Keratinocyte (primary cell): ENCODE data around the gene DKK3.

Source experiments
- CTCF ChIP-seq, 3 experiments: IDR thresholded peaks in 1 of 3; conservative IDR thresholded peaks in 1 of 3; optimal IDR thresholded peaks in 1 of 3; 2 replicates in 2 of 3; 3 replicates in 1 of 3; pipeline versions ENCODE3 to v1.5.1; 2011; ENCODE audit warnings: low read length in 3 of 3, mild to moderate bottlenecking in 3 of 3, moderate library complexity in 2 of 3, control low read depth in 1 of 3, inconsistent platforms in 1 of 3; ENCODE audit not compliant: insufficient read depth in 2 of 3; ENCODE audit errors: extremely low read depth in 1 of 3
- EZH2 ChIP-seq: IDR thresholded peaks from one replicate; pipeline ENCODE4 v1.6.1; 2012; ENCODE audit warnings: inconsistent platforms, mild to moderate bottlenecking, low read length, moderate library complexity

- TF ChIP-seq EZH2 (no peak), CTCF (optimal IDR thresholded peaks at IDR 0.05 in 1 of 3, IDR thresholded peaks at IDR 0.05 in 1 of 3, conservative IDR thresholded peaks at IDR 0.05 in 1 of 3; ENCODE audit: extremely low read depth in 1 of 3, insufficient read depth in 2 of 3, low read length in 3 of 3) (no peak)
Measured at GRCh38 chr11:11984563-11984962, 23.9 kb downstream of the DKK3 start.
